A172 (cell line): ENCODE measurements around the gene AXDND1. TPM values are rescaled to one million over a fixed set of nuclear protein-coding genes. Genes with fewer than 3 reads are reported as not detected.

Experiments used
- DNase-seq: peaks from one replicate; pipeline ENCODE4 v3.0.0-alpha.2; 2015; ENCODE audit warnings: low spot score
- total RNA-seq: library from RNA; depleted of rRNA; stranded (reverse); fragments of >200 nt; shearing (Covaris generic); gene quantifications from 2 replicates; pipeline ENCODE4 v1.2.3, GENCODE V29; 2014; rRNA removed

Gene AXDND1
- total RNA-seq, 1 experiment from 2014 or later: not detected

- DNase-seq: no peak
These were observed 210.7 kb downstream of the AXDND1 start for GRCh38 chr1:179576509-179576908.

- DNase-seq: no peak
These were observed 218.1 kb downstream of the AXDND1 start for GRCh38 chr1:179583771-179584320.

GRCh38 chr1:179586107-179586823, 220.5 kb downstream of the AXDND1 start:
- no peak for DNase-seq

GRCh38 chr1:179587336-179587735, 221.6 kb downstream of the AXDND1 start:
- no peak for DNase-seq

DNA sequence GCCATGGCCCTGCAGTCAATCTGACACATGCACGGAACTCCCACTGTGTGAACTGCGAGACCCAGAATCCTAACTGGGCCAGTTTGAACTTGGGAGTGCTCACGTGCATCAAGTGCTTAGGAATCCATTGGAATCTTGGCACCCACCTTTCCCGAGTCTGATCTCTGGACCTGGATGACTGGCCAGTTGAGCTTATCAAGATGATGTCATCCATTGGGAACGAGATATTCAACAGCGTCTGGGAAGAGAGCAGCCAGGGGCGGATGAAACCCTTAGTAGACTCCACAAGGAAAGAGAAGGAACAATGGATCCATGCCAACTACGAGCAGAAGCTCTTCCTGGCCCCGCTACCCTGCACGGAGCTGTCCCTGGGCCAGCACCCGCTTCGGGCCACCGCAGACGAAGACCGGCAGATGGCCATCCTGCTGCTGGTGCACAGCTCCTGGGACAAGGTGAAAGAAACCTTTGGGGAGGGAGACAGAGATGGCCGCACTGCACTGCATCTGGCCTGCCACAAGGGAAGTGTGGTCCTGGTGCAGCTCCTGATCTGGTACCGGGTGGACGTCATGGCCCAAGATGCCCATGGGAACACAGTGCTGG, 222.8 kb downstream of the AXDND1 start:
- peak; percentile 27 for DNase-seq

GRCh38 chr1:179589509-179589908, 223.7 kb downstream of the AXDND1 start:
- no peak for DNase-seq

DNA sequence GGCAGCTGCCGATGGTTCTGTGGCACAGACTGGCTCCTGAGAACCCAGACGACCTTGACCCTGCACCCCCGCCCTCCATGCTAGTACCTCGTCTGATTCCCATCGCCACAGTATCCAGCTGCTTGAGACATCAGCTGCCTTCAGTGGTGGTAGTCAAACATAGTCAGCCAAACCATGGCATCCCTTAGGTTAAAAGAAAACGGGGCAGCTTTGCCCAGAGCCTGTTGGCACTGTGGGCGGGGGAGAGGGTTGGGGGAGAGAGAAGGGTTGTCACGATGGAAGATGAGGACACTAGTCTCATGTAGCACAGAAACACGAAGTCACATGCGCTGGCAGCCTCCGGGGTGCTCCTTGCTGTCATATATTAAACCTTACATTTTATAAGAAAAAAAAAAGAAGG, 224.9 kb downstream of the AXDND1 start:
- DNase-seq: no peak

DNA sequence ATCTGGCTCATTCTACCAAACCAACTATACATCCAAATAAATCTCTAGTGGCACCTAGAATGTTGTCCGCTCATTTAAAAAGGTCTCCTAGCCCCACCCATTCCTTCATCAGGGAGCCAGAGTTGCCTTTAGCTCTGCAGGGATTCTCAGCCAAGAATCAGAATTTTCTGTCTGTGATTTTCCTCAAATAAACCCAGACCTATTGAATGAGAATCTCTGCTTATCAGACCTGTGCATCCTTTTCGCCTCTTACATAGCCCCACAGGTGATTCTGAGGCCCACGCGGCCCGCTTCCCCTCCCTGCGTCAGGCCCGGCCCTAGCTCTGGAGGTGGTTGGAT, 225.5 kb downstream of the AXDND1 start:
- no peak for DNase-seq

GRCh38 chr1:179591592-179592580, 226.1 kb downstream of the AXDND1 start, which contains the start of gene TDRD5:
TDRD5 (plus strand) TSS chr1:179591832; CDS start chr1:179592616, 784 bp downstream.
- no peak for DNase-seq

- no peak for DNase-seq
These were observed 232.9 kb downstream of the AXDND1 start for GRCh38 chr1:179598631-179599030.

- DNase-seq: peak; percentile 47
These were observed 234.0 kb downstream of the AXDND1 start for GRCh38 chr1:179599623-179600249.

GRCh38 chr1:179601093-179601492, 235.3 kb downstream of the AXDND1 start:
- no peak for DNase-seq

Other genes with a start within 250 kb of the AXDND1 start
- gene ABL2, start 136.3 kb upstream of the AXDND1 start, total RNA-seq: 71.3 and 76.0 TPM in 2 replicates
- 49.3 and 78.0 TPM in 2 replicates for gene SOAT1, start 72.2 kb upstream of the AXDND1 start, total RNA-seq
- gene NPHS2, start 210.0 kb downstream of the AXDND1 start, total RNA-seq: not detected in 2 replicates
- not detected in 2 replicates for gene TDRD5, start 225.9 kb downstream of the AXDND1 start, total RNA-seq